ENCODE measurements around the gene CCN5.

The CCN5 gene

GRCh38 chr20:44720997-44721784, 6.0 kb downstream of the CCN5 start:
- no peak overlapping the region for H3K4me2 ChIP-seq (ENCODE audit: low read depth, low read length, poor library complexity, severe bottlenecking)
- no peak overlapping the region for H3K4me3 ChIP-seq (ENCODE audit: insufficient read depth, low read length, poor library complexity, severe bottlenecking)

GRCh38 chr20:44721785-44722054, 6.6 kb downstream of the CCN5 start:
- Histone ChIP-seq H3K36me3 (ENCODE audit: low read length) (no peaks in the 10 kb centered on the region), H3K9ac (ENCODE audit: low read length) (no peak overlapping the region), H3K27me3 (ENCODE audit: low read length) (no peaks in the 10 kb centered on the region), H3K4me3 (ENCODE audit: insufficient read depth, low read length, poor library complexity, severe bottlenecking) (no peak overlapping the region), H2AFZ (ENCODE audit: low read depth, low read length, severe bottlenecking) (no peak overlapping the region), H3K9me2 (replicated peaks; ENCODE audit: insufficient read depth, low read length) (no peaks in the 10 kb centered on the region), H3F3A (ENCODE audit: insufficient read depth) (no peaks in the 10 kb centered on the region), H3K79me2 (ENCODE audit: insufficient read depth, low read length) (no peaks in the 10 kb centered on the region), H4K20me1 (ENCODE audit: low read depth, low read length) (no peaks in the 10 kb centered on the region), H3K27ac (ENCODE audit: low read depth, low read length) (no peak overlapping the region), H3K9me3 (ENCODE audit: insufficient read depth, low read length) (no peaks in the 10 kb centered on the region), H3K4me2 (ENCODE audit: low read depth, low read length, poor library complexity, severe bottlenecking) (no peak overlapping the region)
- no peak for TF ChIP-seq CTCF (IDR thresholded peaks at IDR 0.05; ENCODE audit: insufficient read depth, low read length, poor library complexity, severe bottlenecking)
- TF ChIP-seq EZH2phosphoT487 (conservative IDR thresholded peaks at IDR 0.05; ENCODE audit: low read length), result no peak

More at GRCh38 chr20:44720997-44721784, 6.0 kb downstream of the CCN5 start:
- Histone ChIP-seq H3K9me2 (replicated peaks; ENCODE audit: insufficient read depth, low read length) (no peaks in the 10 kb centered on the region), H3F3A (ENCODE audit: insufficient read depth) (no peaks in the 10 kb centered on the region), H3K27ac (ENCODE audit: low read depth, low read length) (no peak overlapping the region), H3K9ac (ENCODE audit: low read length) (no peak overlapping the region), H2AFZ (ENCODE audit: low read depth, low read length, severe bottlenecking) (no peak overlapping the region), H3K9me3 (ENCODE audit: insufficient read depth, low read length) (no peaks in the 10 kb centered on the region), H3K36me3 (ENCODE audit: low read length) (no peaks in the 10 kb centered on the region), H4K20me1 (ENCODE audit: low read depth, low read length) (no peaks in the 10 kb centered on the region), H3K79me2 (ENCODE audit: insufficient read depth, low read length) (no peaks in the 10 kb centered on the region), H3K27me3 (ENCODE audit: low read length) (no peaks in the 10 kb centered on the region)
- TF ChIP-seq CTCF (IDR thresholded peaks at IDR 0.05; ENCODE audit: insufficient read depth, low read length, poor library complexity, severe bottlenecking) (no peak), EZH2phosphoT487 (conservative IDR thresholded peaks at IDR 0.05; ENCODE audit: low read length) (no peak)

- Histone ChIP-seq H2AFZ (ENCODE audit: low read depth, low read length, severe bottlenecking) (no peak overlapping the region), H3F3A (ENCODE audit: insufficient read depth) (no peaks in the 10 kb centered on the region), H3K27me3 (ENCODE audit: low read length) (no peaks in the 10 kb centered on the region), H3K9ac (ENCODE audit: low read length) (no peak overlapping the region), H3K4me2 (ENCODE audit: low read depth, low read length, poor library complexity, severe bottlenecking) (no peak overlapping the region), H3K4me3 (ENCODE audit: insufficient read depth, low read length, poor library complexity, severe bottlenecking) (no peak overlapping the region), H4K20me1 (ENCODE audit: low read depth, low read length) (no peaks in the 10 kb centered on the region), H3K27ac (ENCODE audit: low read depth, low read length) (no peak overlapping the region), H3K79me2 (ENCODE audit: insufficient read depth, low read length) (no peaks in the 10 kb centered on the region), H3K36me3 (ENCODE audit: low read length) (no peaks in the 10 kb centered on the region), H3K9me2 (replicated peaks; ENCODE audit: insufficient read depth, low read length) (no peaks in the 10 kb centered on the region), H3K9me3 (ENCODE audit: insufficient read depth, low read length) (no peaks in the 10 kb centered on the region)
- no peak for TF ChIP-seq CTCF (IDR thresholded peaks at IDR 0.05; ENCODE audit: insufficient read depth, low read length, poor library complexity, severe bottlenecking)
- no peak for TF ChIP-seq EZH2phosphoT487 (conservative IDR thresholded peaks at IDR 0.05; ENCODE audit: low read length)
These were observed 7.8 kb downstream of the CCN5 start for GRCh38 chr20:44722990-44723389.
